Lower leg skin (tissue), 4 donors: ENCODE measurements around the gene NSUN3. TPM values are rescaled to one million over a fixed set of nuclear protein-coding genes. Genes with fewer than 3 reads are reported as not detected.

Experiments used
- DNase-seq, 2 donors: peaks; one replicate each; pipeline ENCODE4 v3.0.0-alpha.2; 2019; ENCODE audit warnings: low spot score in 2 of 2
- H3K4me3 ChIP-seq: fragments of 200-600 bp; sonication (generic); 2 replicates; pipeline ENCODE4 v1.5.1; 2017; ENCODE audit warnings: mild to moderate bottlenecking, low read depth; ENCODE audit not compliant: poor library complexity, severe bottlenecking
- CTCF ChIP-seq, 3 donors: fragments of 450-650 bp; IDR thresholded peaks; one replicate each; pipeline ENCODE4 v1.5.1; 2016; ENCODE audit warnings: antibody characterized with exemption in 3 of 3, mild to moderate bottlenecking in 3 of 3, moderate library complexity in 2 of 3
- POLR2A ChIP-seq, 2 donors: fragments of 450-650 bp; IDR thresholded peaks; one replicate each; pipeline ENCODE4 v1.6.1; 2016 to 2017; ENCODE audit warnings: antibody characterized with exemption in 2 of 2, mild to moderate bottlenecking in 1 of 2, moderate library complexity in 1 of 2
- WGBS, 2 donors: methylation state at CpG; one replicate each; pipeline ENCODE4 v1.1.5; 2018; 5-methylcytosine and 5-hydroxymethylcytosine counted together
- intact Hi-C: fragments of 100-400 bp; cut with DNase I; formaldehyde crosslinking; loops from one replicate; pipeline ENCODE4 v1.15.0; 2023; ENCODE audit warnings: low total_unique reads
- total RNA-seq, 4 donors: library from RNA; depleted of rRNA; stranded (reverse); fragments of >200 nt; gene quantifications; one replicate each; pipeline ENCODE4 v1.1.0, GENCODE V29; 2016

The NSUN3 gene
- total RNA-seq, 4 donors from 2014 or later, result 5.1 to 14.1 (median 8.6) TPM

- intact Hi-C loops, result no loop called here
- no peak overlapping the region for H3K4me3 ChIP-seq
- TF ChIP-seq POLR2A (IDR thresholded peaks at IDR 0.05), result no peak
- TF ChIP-seq CTCF (IDR thresholded peaks at IDR 0.05), result no peak
- no peak for DNase-seq
- 49 to 65% methylated on average over 1 of the region's 1 CpG for WGBS, 2 donors
Observed at GRCh38 chr3:94136133-94136532, 73.3 kb downstream of the NSUN3 start.

- 53 to 54% methylated on average over 6 of the region's 6 CpGs for WGBS, 2 donors
Observed at GRCh38 chr3:94137377-94137776, 74.5 kb downstream of the NSUN3 start.

GRCh38 chr3:94146455-94146854 lies 83.6 kb downstream of the NSUN3 start:
- intact Hi-C loops, result no loop called here
- 69 to 71% methylated on average over 4 of the region's 4 CpGs for WGBS, 2 donors
- TF ChIP-seq POLR2A (IDR thresholded peaks at IDR 0.05), result no peak
- no peak overlapping the region for H3K4me3 ChIP-seq
- DNase-seq, result no peak

More at GRCh38 chr3:94137377-94137776, 74.5 kb downstream of the NSUN3 start:
- TF ChIP-seq POLR2A (IDR thresholded peaks at IDR 0.05), result no peak
- H3K4me3 ChIP-seq, result no peak overlapping the region
- intact Hi-C loops, result no loop called here
- DNase-seq, result no peak

GRCh38 chr3:94147012-94147411 lies 84.2 kb downstream of the NSUN3 start:
- WGBS, 2 donors, result 68 to 70% methylated on average over 3 of the region's 3 CpGs
- DNase-seq, result no peak
- no peak overlapping the region for H3K4me3 ChIP-seq
- TF ChIP-seq CTCF (IDR thresholded peaks at IDR 0.05) (no peak), POLR2A (IDR thresholded peaks at IDR 0.05) (no peak)
- intact Hi-C loops, result no loop called here

- intact Hi-C loops, result no loop called here
- 51% methylated on average over 2 of the region's 2 CpGs for WGBS, 2 donors
- no peak overlapping the region for H3K4me3 ChIP-seq
- DNase-seq, result no peak
- TF ChIP-seq POLR2A (IDR thresholded peaks at IDR 0.05), result no peak
- TF ChIP-seq CTCF (IDR thresholded peaks at IDR 0.05), result no peak
Observed at GRCh38 chr3:94150113-94150512, 87.3 kb downstream of the NSUN3 start.

GRCh38 chr3:94156626-94157025 lies 93.8 kb downstream of the NSUN3 start:
- intact Hi-C loops, result no loop called here
- no peak overlapping the region for H3K4me3 ChIP-seq
- WGBS, 2 donors, result 71 to 92% methylated on average over 1 of the region's 1 CpG

More at GRCh38 chr3:94156626-94157025, 93.8 kb downstream of the NSUN3 start:
- TF ChIP-seq POLR2A (IDR thresholded peaks at IDR 0.05), result no peak
- TF ChIP-seq CTCF (IDR thresholded peaks at IDR 0.05), result no peak
- no peak for DNase-seq
